GF-D8 (cell line): ENCODE measurements around the gene KRTAP9-4.
"Not testable (repeated sequence)": the region's sequence is repeated elsewhere in the genome, so short reads cannot be mapped to it uniquely, and the experiment has no call there.

ENCODE experiments used
- DNase-seq: peaks from one replicate; lab custom pipeline; 2025; lab: John Stamatoyannopoulos, UW

KRTAP9-4 gene

GRCh38 chr17:41264599-41264998, 15.1 kb downstream of the KRTAP9-4 start:
- DNase-seq = no peak

- DNase-seq = no peak
Observed at GRCh38 chr17:41265078-41265477, 15.6 kb downstream of the KRTAP9-4 start, which contains the start of gene KRTAP9-6. Gene KRTAP9-6 (plus strand): TSS chr17:41265378. CDS start chr17:41265378, 0 bp downstream.

GRCh38 chr17:41267711-41268110, 18.2 kb downstream of the KRTAP9-4 start:
- DNase-seq = no peak

GRCh38 chr17:41271323-41271722, 21.8 kb downstream of the KRTAP9-4 start:
- not testable (repeated sequence) for DNase-seq

GRCh38 chr17:41271858-41272257, 22.4 kb downstream of the KRTAP9-4 start:
- no peak for DNase-seq

GRCh38 chr17:41275648-41276190, 26.2 kb downstream of the KRTAP9-4 start, which contains the start of gene KRTAP9-7:
Gene KRTAP9-7 (plus strand): TSS chr17:41275698. CDS start chr17:41275698, 0 bp downstream.
- DNase-seq = not testable (repeated sequence)

- no peak for DNase-seq
Observed at GRCh38 chr17:41278176-41278955, 28.9 kb downstream of the KRTAP9-4 start.

GRCh38 chr17:41284043-41284442, 34.6 kb downstream of the KRTAP9-4 start:
- no peak for DNase-seq

- no peak for DNase-seq
Observed at GRCh38 chr17:41284546-41284945, 35.1 kb downstream of the KRTAP9-4 start.

GRCh38 chr17:41287050-41287449, 37.6 kb downstream of the KRTAP9-4 start:
- no peak for DNase-seq

- DNase-seq = no peak
Observed at GRCh38 chr17:41294016-41294415, 44.5 kb downstream of the KRTAP9-4 start.

GRCh38 chr17:41296846-41297245, 47.4 kb downstream of the KRTAP9-4 start:
- no peak for DNase-seq

GRCh38 chr17:41298458-41299135, 49.1 kb downstream of the KRTAP9-4 start:
- no peak for DNase-seq
